HepG2 (cell line): ENCODE data around the gene DDN. TPM values are rescaled to one million over a fixed set of nuclear protein-coding genes. Genes with fewer than 3 reads are reported as not detected.
A peak's percentile ranks its signal among the peaks of the same experiment; 100 is the strongest.

ENCODE experiments used
- CCDC6 ChIP-seq: sonication (generic); formaldehyde crosslinking; IDR thresholded peaks from 2 replicates; pipeline ENCODE4 v1.8.1; 2022; ENCODE audit warnings: mild to moderate bottlenecking, missing genetic modification reagents, moderate library complexity
- CENPX ChIP-seq: sonication (generic); formaldehyde crosslinking; IDR thresholded peaks from 2 replicates; pipeline ENCODE4 v1.9.0; 2021; ENCODE audit warnings: mild to moderate bottlenecking, missing genetic modification reagents, moderate library complexity
- CHD4 ChIP-seq: fragments of 200-600 bp; sonication (generic); IDR thresholded peaks from 2 replicates; pipeline ENCODE4 v1.7.0; 2017; ENCODE audit warnings: mild to moderate bottlenecking, low read length, borderline replicate concordance
- EHMT2 ChIP-seq: fragments of 200-600 bp; sonication (generic); IDR thresholded peaks from 2 replicates; pipeline ENCODE4 v1.7.0; 2017; ENCODE audit warnings: antibody characterized with exemption, low read depth, low read length, borderline replicate concordance
- ETV6 ChIP-seq: sonication (generic); formaldehyde crosslinking; conservative IDR thresholded peaks from 2 replicates; pipeline ENCODE4 v1.4.0; 2020; ENCODE audit warnings: missing genetic modification reagents
- NFYC ChIP-seq: IDR thresholded peaks from 2 replicates; pipeline ENCODE4 v1.6.1; 2016; ENCODE audit warnings: missing genetic modification reagents, missing compliant biosample characterization
- PCBP1 ChIP-seq: fragments of 200-400 bp; formaldehyde crosslinking; IDR thresholded peaks from 2 replicates; pipeline ENCODE4 v1.6.1; 2017; ENCODE audit warnings: mild to moderate bottlenecking, low read depth, low read length, borderline replicate concordance
- SRF ChIP-seq: IDR thresholded peaks from 2 replicates; pipeline ENCODE4 v1.6.1; 2011; ENCODE audit warnings: mild to moderate bottlenecking, low read depth, low read length, moderate library complexity
- SUZ12 ChIP-seq: fragments of 150-350 bp; IDR thresholded peaks from 2 replicates; pipeline ENCODE4 v1.6.1; 2014; ENCODE audit warnings: low read depth, low read length
- TCF7L2 ChIP-seq: IDR thresholded peaks from 2 replicates; pipeline ENCODE4 v1.6.1; 2011; ENCODE audit warnings: mild to moderate bottlenecking, low read depth, low read length, moderate library complexity
- XRCC5 ChIP-seq: fragments of 200-400 bp; formaldehyde crosslinking; optimal IDR thresholded peaks from 2 replicates; pipeline ENCODE3; 2017; ENCODE audit warnings: mild to moderate bottlenecking, low read length
- ZFP36 ChIP-seq: fragments of 150-350 bp; IDR thresholded peaks from 2 replicates; pipeline ENCODE4 v1.6.1; 2018; ENCODE audit warnings: borderline replicate concordance, low read length, low read depth; ENCODE audit not compliant: partially characterized antibody
- ZFY ChIP-seq: sonication (generic); formaldehyde crosslinking; IDR thresholded peaks from 2 replicates; pipeline ENCODE4 v1.4.0; 2020; ENCODE audit warnings: missing genetic modification reagents
- ZIK1 ChIP-seq: sonication (generic); formaldehyde crosslinking; IDR thresholded peaks from 2 replicates; pipeline ENCODE4 v1.5.0; 2020; ENCODE audit warnings: mild to moderate bottlenecking, low read depth, missing genetic modification reagents, borderline replicate concordance
- ZNF547 ChIP-seq: sonication (generic); formaldehyde crosslinking; IDR thresholded peaks from 2 replicates; pipeline ENCODE4 v1.5.1; 2020; ENCODE audit warnings: mild to moderate bottlenecking, missing genetic modification reagents
- ZNF557 ChIP-seq: sonication (generic); formaldehyde crosslinking; IDR thresholded peaks from 2 replicates; pipeline ENCODE4 v1.4.0; 2020; ENCODE audit warnings: missing genetic modification reagents
- ZNF749 ChIP-seq: sonication (generic); formaldehyde crosslinking; IDR thresholded peaks from 2 replicates; pipeline ENCODE4 v1.8.0; 2022; ENCODE audit warnings: mild to moderate bottlenecking, missing genetic modification reagents, moderate library complexity, borderline replicate concordance
- ZNF768 ChIP-seq: sonication (generic); formaldehyde crosslinking; IDR thresholded peaks from 2 replicates; pipeline ENCODE4 v1.4.0; 2020; ENCODE audit warnings: missing genetic modification reagents
- polyA plus RNA-seq, 8 experiments: library from polyadenylated mRNA; depleted of rRNA in 3 of 8; stranded (reverse) in 7 of 8; unstranded in 1 of 8; fragments of >200 nt; fragmentation: Illumina TruSeq in 4 of 8; extraction: Trizol in 4 of 8; gene quantifications; 2 replicates each; pipeline versions ENCODE4 v1.2.1 to v1.2.3, GENCODE V29; 2011 to 2016; ENCODE audit warnings: low read depth in 4 of 8, missing spikeins in 1 of 8, mixed read lengths in 1 of 8; ENCODE audit not compliant: insufficient read depth in 1 of 8
- total RNA-seq, 5 experiments: library from RNA; depleted of rRNA; stranded (reverse); fragments of >200 nt; fragmentation: Illumina TruSeq; extraction: Trizol; gene quantifications; 2 replicates each; pipeline ENCODE4 v1.2.3, GENCODE V29; 2016; ENCODE audit warnings: low read depth in 1 of 5
- TF ChIP-seq, protein P1 (sequence below): sonication (generic); formaldehyde crosslinking; IDR thresholded peaks from 2 replicates; pipeline ENCODE4 v1.8.1; 2023; ENCODE audit warnings: mild to moderate bottlenecking, inconsistent platforms, moderate library complexity, missing genetic modification reagents, borderline replicate concordance
- TF ChIP-seq, protein P2 (sequence below): IDR thresholded peaks from 2 replicates; pipeline ENCODE4 v1.6.1; 2016; ENCODE audit warnings: mild to moderate bottlenecking, missing biosample characterization, missing genetic modification reagents
- TF ChIP-seq, protein P3 (sequence below): sonication (generic); formaldehyde crosslinking; IDR thresholded peaks from 2 replicates; pipeline ENCODE4 v1.4.0; 2020; ENCODE audit warnings: missing genetic modification reagents, mild to moderate bottlenecking, borderline replicate concordance
- TF ChIP-seq, protein P4 (sequence below): sonication (generic); formaldehyde crosslinking; IDR thresholded peaks from 2 replicates; pipeline ENCODE4 v1.4.0; 2020; ENCODE audit warnings: missing genetic modification reagents

The DDN gene
- total and polyA plus RNA-seq, 2 of the 13 experiments (the other 11 are each of a cell fraction or from before 2014, with no cell fraction given): 0.24 to 0.53 TPM

DNA sequence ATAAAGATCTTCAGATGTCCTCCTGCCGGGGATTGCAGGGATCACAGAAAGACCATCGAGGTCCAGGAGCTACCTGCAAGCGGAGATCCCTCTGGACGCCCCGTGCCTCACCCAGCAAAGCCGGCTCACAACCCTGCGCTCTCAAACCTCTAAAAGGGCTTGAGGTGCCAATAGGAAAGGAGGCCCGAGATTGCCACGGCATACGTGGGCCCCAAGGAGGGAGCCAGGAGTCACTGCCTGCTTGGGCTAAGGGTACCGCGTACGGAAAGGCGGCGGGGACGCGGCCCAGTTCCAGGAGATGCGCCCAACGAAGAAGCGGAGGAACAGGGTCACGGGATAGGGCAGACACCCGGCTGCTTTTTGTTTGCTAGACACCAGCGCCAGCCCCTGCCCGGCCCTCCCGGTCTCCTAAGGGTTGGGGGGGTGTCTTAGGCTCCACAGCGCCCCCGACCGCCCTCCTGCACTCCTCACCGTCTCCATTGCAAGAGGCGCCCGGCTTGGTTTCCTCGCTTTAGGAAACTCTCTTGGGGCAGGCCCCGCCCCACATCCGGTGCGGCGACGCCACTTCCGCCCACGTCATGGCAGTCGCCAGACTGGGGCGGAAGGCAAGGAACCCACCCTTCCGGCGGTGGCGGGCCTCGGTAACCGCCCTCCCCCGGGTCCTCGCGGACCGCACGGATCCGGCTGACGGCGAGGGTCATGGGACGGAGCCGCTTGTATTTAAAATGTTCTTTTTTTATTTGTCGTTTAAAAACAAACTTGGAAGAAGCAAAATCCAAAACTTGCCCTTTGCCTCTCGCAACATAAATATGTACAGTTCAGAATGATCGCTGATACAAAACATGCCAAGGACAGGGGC is 19.3 kb upstream of the DDN start, which contains the start of gene PRKAG1 (continued):
- TF ChIP-seq, protein P1, sequence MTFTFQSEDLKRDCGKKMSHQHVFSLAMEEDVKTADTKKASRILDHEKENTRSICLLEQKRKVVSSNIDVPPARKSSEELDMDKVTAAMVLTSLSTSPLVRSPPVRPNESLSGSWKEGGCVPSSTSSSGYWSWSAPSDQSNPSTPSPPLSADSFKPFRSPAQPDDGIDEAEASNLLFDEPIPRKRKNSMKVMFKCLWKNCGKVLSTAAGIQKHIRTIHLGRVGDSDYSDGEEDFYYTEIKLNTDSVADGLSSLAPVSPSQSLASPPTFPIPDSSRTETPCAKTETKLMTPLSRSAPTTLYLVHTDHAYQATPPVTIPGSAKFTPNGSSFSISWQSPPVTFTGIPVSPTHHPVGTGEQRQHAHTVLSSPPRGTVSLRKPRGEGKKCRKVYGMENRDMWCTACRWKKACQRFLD (CRISPR knock-in tag): no peak
- TF ChIP-seq SRF (0 out of 2 replicates have a peak, but pooled peaks have one; percentile 44), ZFP36 (no peak), PCBP1 (no peak), ZIK1 (CRISPR knock-in tag) (peak; percentile 62; the same call in 1 of the 2 replicates), EHMT2 (no peak), ETV6 (CRISPR knock-in tag) (no peak), CHD4 (no peak), NFYC (no peak; the same call in 1 of the 2 replicates), XRCC5 (peak; percentile 63), ZFY (CRISPR knock-in tag) (peak; percentile 76), ZNF547 (CRISPR knock-in tag) (no peak), CENPX (CRISPR knock-in tag) (no peak), ZNF557 (CRISPR knock-in tag) (no peak), ZNF749 (no peak; the same call in 1 of the 2 replicates), ZNF768 (CRISPR knock-in tag) (peak; percentile 46; the same call in 1 of the 2 replicates), TCF7L2 (no peak), CCDC6 (CRISPR knock-in tag) (peak; percentile 32; the same call in 1 of the 2 replicates), SUZ12 (no peak)
- TF ChIP-seq, protein P2, sequence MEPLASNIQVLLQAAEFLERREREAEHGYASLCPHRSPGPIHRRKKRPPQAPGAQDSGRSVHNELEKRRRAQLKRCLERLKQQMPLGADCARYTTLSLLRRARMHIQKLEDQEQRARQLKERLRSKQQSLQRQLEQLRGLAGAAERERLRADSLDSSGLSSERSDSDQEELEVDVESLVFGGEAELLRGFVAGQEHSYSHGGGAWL (CRISPR knock-in tag): peak; percentile 42; the same call in 1 of the 2 replicates
- TF ChIP-seq, protein P3, sequence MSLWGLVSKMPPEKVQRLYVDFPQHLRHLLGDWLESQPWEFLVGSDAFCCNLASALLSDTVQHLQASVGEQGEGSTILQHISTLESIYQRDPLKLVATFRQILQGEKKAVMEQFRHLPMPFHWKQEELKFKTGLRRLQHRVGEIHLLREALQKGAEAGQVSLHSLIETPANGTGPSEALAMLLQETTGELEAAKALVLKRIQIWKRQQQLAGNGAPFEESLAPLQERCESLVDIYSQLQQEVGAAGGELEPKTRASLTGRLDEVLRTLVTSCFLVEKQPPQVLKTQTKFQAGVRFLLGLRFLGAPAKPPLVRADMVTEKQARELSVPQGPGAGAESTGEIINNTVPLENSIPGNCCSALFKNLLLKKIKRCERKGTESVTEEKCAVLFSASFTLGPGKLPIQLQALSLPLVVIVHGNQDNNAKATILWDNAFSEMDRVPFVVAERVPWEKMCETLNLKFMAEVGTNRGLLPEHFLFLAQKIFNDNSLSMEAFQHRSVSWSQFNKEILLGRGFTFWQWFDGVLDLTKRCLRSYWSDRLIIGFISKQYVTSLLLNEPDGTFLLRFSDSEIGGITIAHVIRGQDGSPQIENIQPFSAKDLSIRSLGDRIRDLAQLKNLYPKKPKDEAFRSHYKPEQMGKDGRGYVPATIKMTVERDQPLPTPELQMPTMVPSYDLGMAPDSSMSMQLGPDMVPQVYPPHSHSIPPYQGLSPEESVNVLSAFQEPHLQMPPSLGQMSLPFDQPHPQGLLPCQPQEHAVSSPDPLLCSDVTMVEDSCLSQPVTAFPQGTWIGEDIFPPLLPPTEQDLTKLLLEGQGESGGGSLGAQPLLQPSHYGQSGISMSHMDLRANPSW (CRISPR knock-in tag): peak; percentile 68; the same call in 1 of the 2 replicates
- TF ChIP-seq, protein P4, sequence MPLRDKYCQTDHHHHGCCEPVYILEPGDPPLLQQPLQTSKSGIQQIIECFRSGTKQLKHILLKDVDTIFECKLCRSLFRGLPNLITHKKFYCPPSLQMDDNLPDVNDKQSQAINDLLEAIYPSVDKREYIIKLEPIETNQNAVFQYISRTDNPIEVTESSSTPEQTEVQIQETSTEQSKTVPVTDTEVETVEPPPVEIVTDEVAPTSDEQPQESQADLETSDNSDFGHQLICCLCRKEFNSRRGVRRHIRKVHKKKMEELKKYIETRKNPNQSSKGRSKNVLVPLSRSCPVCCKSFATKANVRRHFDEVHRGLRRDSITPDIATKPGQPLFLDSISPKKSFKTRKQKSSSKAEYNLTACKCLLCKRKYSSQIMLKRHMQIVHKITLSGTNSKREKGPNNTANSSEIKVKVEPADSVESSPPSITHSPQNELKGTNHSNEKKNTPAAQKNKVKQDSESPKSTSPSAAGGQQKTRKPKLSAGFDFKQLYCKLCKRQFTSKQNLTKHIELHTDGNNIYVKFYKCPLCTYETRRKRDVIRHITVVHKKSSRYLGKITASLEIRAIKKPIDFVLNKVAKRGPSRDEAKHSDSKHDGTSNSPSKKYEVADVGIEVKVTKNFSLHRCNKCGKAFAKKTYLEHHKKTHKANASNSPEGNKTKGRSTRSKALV (CRISPR knock-in tag): no peak
